Measurements from ENCODE around the gene FARSA. TPM values are rescaled to one million over a fixed set of nuclear protein-coding genes. Genes with fewer than 3 reads are reported as not detected.
A peak's percentile ranks its signal among the peaks of the same experiment; 100 is the strongest.

FARSA gene
- total and polyA plus RNA-seq, 2 of the 8 experiments (the other 6 are each of a cell fraction or from before 2014, with no cell fraction given) = 61.0 to 103 TPM

- peak in 1 of 2 experiments; percentile 40; a peak in 1 of 4 replicates for TF ChIP-seq HDAC2 (IDR thresholded peaks at IDR 0.05; ENCODE audit: borderline replicate concordance in 1 of 2, low read depth in 2 of 2, low read length in 2 of 2)
- TF ChIP-seq POLR2AphosphoS5 (IDR thresholded peaks at IDR 0.05; ENCODE audit: low read depth, low read length) = no peak; the same call in none of the 2 replicates
- peak; percentile 11 to 84 for TF ChIP-seq POLR2A (IDR thresholded peaks at IDR 0.05; ENCODE audit: control extremely low read depth in 1 of 2, low read depth in 2 of 2, low read length in 2 of 2)
- TF ChIP-seq BRCA1 (IDR thresholded peaks at IDR 0.05; ENCODE audit: low read depth, low read length) = peak; percentile 79
Measured at GRCh38 chr19:12946092-12946721, 12.7 kb upstream of the FARSA start (continued).
